ENCODE results near the gene PCYT1A.
A peak's percentile ranks its signal among the peaks of the same experiment; 100 is the strongest.
"Not testable (repeated sequence)": the region's sequence is repeated elsewhere in the genome, so short reads cannot be mapped to it uniquely, and the experiment has no call there.

The PCYT1A gene

DNA sequence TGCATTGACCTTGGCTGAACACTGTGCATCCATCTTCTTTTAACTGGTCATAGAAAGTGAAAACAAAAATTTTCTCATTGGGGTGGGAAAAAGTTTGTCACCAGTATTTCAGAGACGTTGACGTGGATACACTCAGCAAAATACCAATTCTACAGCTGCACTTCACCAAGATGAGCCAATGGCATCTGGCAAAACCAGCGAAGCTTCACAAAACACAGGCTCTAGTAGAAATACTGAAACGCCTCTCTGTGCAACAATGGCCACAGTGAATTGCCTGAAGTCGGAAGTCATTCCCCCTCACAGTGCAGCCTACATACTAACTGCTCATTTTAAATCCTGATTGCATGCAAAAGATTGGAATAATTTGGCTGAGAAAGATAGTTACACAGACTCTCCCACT, 17.0 kb downstream of the PCYT1A start:
- H3K9me3 Mint-ChIP-seq, result no peaks in the 10 kb centered on the region
- peaks cover 47% of the 10 kb centered on the region for H3K4me1 Mint-ChIP-seq
- no peaks in the 10 kb centered on the region for H3K27me3 Mint-ChIP-seq
- H3K36me3 Mint-ChIP-seq (ENCODE audit: low read depth), result peaks cover 32% of the 10 kb centered on the region
- DNase-seq (no peak), ATAC-seq (peak; percentile 5)
- H3K4me3 Mint-ChIP-seq, result no peak overlapping the region
- H3K27ac Mint-ChIP-seq, result peak overlapping the region; percentile 13

DNA sequence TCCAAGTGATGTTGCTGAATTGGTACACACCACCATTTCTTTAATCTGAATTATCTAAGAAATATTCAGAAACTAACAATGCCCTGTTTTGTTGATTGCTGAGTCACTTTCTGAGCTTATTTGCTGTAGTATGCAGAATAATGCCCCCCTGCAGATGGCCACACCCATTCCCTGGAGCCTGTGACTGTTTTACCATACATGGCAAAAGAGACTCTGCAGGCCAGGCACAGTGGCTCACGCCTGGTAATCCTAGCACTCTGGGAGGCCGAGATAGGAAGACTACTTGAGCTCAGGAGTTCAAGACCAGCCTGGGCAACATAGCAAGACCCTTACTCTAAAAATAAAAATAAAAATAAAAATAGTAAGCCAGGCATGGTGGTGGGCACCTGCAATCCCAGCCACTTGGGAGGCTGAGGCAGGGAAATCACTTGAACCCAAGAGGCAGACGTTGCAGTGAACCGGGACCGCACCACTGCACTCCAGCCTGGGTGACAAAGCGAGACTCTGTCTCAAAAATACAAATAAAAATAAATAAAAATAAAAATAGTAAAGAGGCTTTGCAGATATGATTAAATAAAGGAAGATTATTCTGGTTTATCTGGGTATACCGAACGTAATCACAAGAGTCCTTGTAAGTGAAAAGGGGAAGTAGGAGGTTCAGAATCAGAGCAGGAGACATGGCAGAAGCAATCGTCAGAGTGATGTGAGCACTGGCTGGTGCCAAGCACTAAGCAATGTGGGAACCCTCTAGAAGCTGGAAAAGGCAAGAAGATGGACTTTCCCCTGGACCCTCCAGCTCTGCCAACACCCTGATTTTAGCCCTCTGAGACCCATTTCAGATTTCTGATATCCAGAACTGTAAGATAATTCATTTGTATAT, 19.0 kb downstream of the PCYT1A start:
- Mint-ChIP-seq H3K27ac (no peak overlapping the region), H3K27me3 (no peaks in the 10 kb centered on the region), H3K9me3 (no peaks in the 10 kb centered on the region), H3K4me1 (peaks cover 27% of the 10 kb centered on the region), H3K36me3 (ENCODE audit: low read depth) (peaks cover 39% of the 10 kb centered on the region), H3K4me3 (no peak overlapping the region)
- ATAC-seq (no peak), DNase-seq (no peak)

- no peak for DNase-seq
- H3K27me3 Mint-ChIP-seq, result no peaks in the 10 kb centered on the region
- no peak for ATAC-seq
- H3K36me3 Mint-ChIP-seq (ENCODE audit: low read depth), result peaks cover 30% of the 10 kb centered on the region
- H3K4me1 Mint-ChIP-seq, result no peaks in the 10 kb centered on the region
- no peak overlapping the region for H3K4me3 Mint-ChIP-seq
- peaks cover 4% of the 10 kb centered on the region for H3K9me3 Mint-ChIP-seq
- no peak overlapping the region for H3K27ac Mint-ChIP-seq
Measured at GRCh38 chr3:196263819-196264218, 23.7 kb downstream of the PCYT1A start.

- Mint-ChIP-seq H3K27ac (no peak overlapping the region), H3K27me3 (no peaks in the 10 kb centered on the region)
Measured at GRCh38 chr3:196260784-196261183, 26.7 kb downstream of the PCYT1A start.

DNA sequence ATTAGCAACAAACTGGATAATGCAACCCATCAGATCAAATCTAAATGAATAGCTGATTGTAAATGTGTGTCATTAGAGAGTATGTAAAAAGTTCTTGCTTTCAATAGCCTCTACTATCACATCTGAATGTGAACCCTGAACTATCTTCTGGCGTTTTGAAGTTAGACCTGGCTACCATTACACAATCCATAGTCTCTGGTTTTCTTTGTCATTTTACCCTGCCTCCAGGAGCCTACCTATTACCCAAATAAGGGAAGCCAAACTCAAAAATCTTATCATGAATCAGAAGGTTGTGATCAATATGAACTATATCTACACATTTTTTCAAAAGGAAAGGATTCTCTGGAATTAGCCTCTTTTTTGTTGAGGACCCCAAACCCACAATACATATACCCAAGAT, 31.8 kb downstream of the PCYT1A start:
- H3K9me3 Mint-ChIP-seq, result peaks cover under 1% of the 10 kb centered on the region
- DNase-seq, result no peak
- no peak for ATAC-seq
- H3K36me3 Mint-ChIP-seq (ENCODE audit: low read depth), result peaks cover 11% of the 10 kb centered on the region
- H3K4me1 Mint-ChIP-seq, result no peaks in the 10 kb centered on the region
- H3K27ac Mint-ChIP-seq, result no peak overlapping the region
- no peak overlapping the region for H3K4me3 Mint-ChIP-seq
- no peaks in the 10 kb centered on the region for H3K27me3 Mint-ChIP-seq

More at GRCh38 chr3:196260784-196261183, 26.7 kb downstream of the PCYT1A start:
- H3K9me3 Mint-ChIP-seq, result peaks cover 4% of the 10 kb centered on the region
- no peak for ATAC-seq
- H3K4me1 Mint-ChIP-seq, result no peaks in the 10 kb centered on the region
- H3K36me3 Mint-ChIP-seq (ENCODE audit: low read depth), result peaks cover 27% of the 10 kb centered on the region
- H3K4me3 Mint-ChIP-seq, result no peak overlapping the region
- DNase-seq, result no peak

DNA sequence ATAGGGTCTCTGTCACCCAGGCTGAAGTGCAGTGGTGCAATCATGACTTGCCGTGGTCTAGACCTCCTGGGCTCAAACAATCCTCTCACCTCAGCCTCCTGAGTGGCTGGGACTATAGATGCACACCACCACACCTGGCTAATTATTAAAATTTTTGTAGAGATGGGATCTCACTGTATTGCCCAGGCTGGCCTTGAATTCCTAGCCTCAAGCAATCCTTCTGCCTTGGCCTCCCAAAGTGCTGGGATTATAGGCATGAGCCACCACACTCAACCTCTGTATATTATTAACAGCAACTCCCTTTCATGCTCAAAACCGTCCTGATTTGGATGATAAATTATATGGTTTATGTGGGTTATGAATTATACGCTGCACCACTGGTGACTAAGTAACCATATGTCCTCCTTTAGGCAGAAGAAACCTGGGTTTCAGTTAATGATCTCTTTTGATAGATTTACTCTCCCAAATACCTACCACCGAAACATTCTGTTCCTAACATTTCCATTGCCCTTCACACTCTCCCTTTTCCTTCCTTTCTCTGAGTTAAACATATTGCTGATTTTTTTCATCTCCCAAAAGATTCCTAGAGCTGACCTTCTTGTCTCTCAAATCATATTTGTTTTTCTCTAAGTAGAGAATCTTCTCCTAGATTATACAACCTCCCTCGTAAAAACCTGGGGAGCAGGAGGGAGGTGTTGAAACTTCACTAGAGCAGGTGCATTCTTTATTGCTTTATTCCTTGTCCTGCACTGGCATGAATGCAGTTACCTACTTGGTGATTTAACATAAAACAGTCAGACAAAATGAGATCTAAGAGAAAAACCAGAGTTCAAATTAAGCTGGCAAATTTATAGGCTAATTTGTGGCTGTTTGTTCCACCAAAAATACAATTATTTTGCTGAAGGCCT, 32.9 kb downstream of the PCYT1A start:
- no peak overlapping the region for H3K4me3 Mint-ChIP-seq
- H3K27me3 Mint-ChIP-seq, result no peaks in the 10 kb centered on the region
- H3K4me1 Mint-ChIP-seq, result no peaks in the 10 kb centered on the region
- H3K36me3 Mint-ChIP-seq (ENCODE audit: low read depth), result peaks cover 7% of the 10 kb centered on the region
- no peak overlapping the region for H3K27ac Mint-ChIP-seq
- DNase-seq (no peak), ATAC-seq (no peak)
- H3K9me3 Mint-ChIP-seq, result no peaks in the 10 kb centered on the region

DNA sequence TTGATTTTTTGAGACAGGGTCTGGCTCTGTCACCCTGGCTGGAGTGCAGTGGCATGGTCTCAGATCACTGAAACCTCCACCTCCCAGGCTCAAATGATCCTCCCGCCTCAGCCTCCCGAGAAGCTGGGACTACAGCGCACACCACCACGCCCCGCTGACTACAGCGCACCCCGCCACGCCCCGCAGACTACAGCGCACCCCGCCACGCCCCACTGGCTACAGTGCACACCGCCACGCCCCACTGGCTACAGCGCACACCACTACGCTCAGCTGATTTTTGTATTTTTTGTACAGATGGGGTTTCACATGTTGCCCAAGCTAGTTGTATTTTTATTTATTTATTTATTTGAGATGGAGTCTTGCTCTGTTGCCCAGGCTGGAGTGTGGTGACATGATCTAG, 35.6 kb downstream of the PCYT1A start:
- Mint-ChIP-seq H3K4me3 (no peak overlapping the region), H3K9me3 (no peaks in the 10 kb centered on the region), H3K27me3 (no peaks in the 10 kb centered on the region), H3K4me1 (no peaks in the 10 kb centered on the region), H3K36me3 (ENCODE audit: low read depth) (peaks cover 7% of the 10 kb centered on the region), H3K27ac (no peak overlapping the region)
- DNase-seq, result no peak
- no peak for ATAC-seq

- H3K4me1 Mint-ChIP-seq, result no peaks in the 10 kb centered on the region
- H3K27me3 Mint-ChIP-seq, result no peaks in the 10 kb centered on the region
- peaks cover 11% of the 10 kb centered on the region for H3K36me3 Mint-ChIP-seq (ENCODE audit: low read depth)
- peak; percentile 40 for ATAC-seq
- H3K4me3 Mint-ChIP-seq, result no peak overlapping the region
- H3K9me3 Mint-ChIP-seq, result no peaks in the 10 kb centered on the region
- DNase-seq, result no peak
- no peak overlapping the region for H3K27ac Mint-ChIP-seq
Measured at GRCh38 chr3:196246612-196247308, 40.8 kb downstream of the PCYT1A start.

DNA sequence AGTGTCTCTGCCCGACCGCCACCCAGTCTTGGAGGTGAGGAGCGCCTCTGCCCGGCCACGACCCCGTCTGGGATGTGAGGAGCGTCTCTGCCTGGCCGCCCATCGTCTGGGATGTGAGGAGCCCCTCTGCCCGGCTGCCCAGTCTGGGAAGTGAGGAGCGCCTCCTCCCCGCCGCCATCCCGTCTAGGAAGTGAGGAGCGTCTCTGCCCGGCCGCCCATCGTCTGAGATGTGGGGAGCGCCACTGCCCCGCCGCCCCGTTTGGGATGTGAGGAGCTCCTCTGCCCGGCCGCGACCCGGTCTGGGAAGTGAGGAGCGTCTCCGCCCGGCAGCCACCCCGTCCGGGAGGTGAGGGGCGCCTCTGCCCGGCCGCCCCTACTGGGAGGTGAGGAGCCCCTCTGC, 43.4 kb downstream of the PCYT1A start:
- H3K4me1 Mint-ChIP-seq, H3K27me3 Mint-ChIP-seq: not testable (repeated sequence)
- peaks cover 15% of the 10 kb centered on the region for H3K36me3 Mint-ChIP-seq (ENCODE audit: low read depth)

GRCh38 chr3:196241704-196242103, 45.8 kb downstream of the PCYT1A start:
- no peak for DNase-seq
- peaks cover 18% of the 10 kb centered on the region for H3K36me3 Mint-ChIP-seq (ENCODE audit: low read depth)

More for the DNA sequence above, 43.4 kb downstream of the PCYT1A start:
- H3K27ac Mint-ChIP-seq, H3K4me3 Mint-ChIP-seq, ATAC-seq, DNase-seq, H3K9me3 Mint-ChIP-seq: not testable (repeated sequence)

DNA sequence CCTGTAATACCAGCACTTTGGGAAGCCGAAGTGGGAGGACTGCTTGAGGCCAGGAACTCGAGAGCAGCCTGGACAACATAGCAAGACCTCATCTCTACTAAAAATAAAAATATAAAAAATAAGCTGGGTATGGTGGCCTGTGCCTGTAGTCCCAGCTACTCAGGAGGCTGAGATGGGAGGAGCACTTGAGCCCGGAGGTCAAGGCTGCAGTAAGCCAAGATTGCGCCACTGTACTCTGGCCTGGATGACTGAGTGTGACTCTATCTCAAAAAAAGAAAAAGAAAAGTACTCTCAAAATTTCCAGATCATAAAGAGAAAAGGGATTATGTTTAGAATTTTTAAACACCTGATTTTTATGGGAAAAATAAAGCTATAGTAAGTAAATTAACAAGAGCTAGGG, 47.1 kb downstream of the PCYT1A start:
- Mint-ChIP-seq H3K36me3 (ENCODE audit: low read depth) (peaks cover 13% of the 10 kb centered on the region), H3K27me3 (no peaks in the 10 kb centered on the region), H3K4me3 (no peak overlapping the region), H3K9me3 (no peaks in the 10 kb centered on the region), H3K27ac (no peak overlapping the region), H3K4me1 (peaks cover 3% of the 10 kb centered on the region)
- no peak for ATAC-seq
- DNase-seq, result no peak

More at GRCh38 chr3:196241704-196242103, 45.8 kb downstream of the PCYT1A start:
- Mint-ChIP-seq H3K27me3 (no peaks in the 10 kb centered on the region), H3K4me3 (no peak overlapping the region), H3K9me3 (no peaks in the 10 kb centered on the region), H3K4me1 (peaks cover 3% of the 10 kb centered on the region), H3K27ac (no peak overlapping the region)
- ATAC-seq, result no peak

GRCh38 chr3:196238612-196239560, 48.6 kb downstream of the PCYT1A start:
- Mint-ChIP-seq H3K9me3 (no peaks in the 10 kb centered on the region), H3K27me3 (no peaks in the 10 kb centered on the region), H3K36me3 (ENCODE audit: low read depth) (peaks cover 13% of the 10 kb centered on the region), H3K27ac (no peak overlapping the region), H3K4me3 (no peak overlapping the region), H3K4me1 (peaks cover 3% of the 10 kb centered on the region)
- DNase-seq, result no peak
- ATAC-seq, result no peak

- Mint-ChIP-seq H3K27ac (no peak overlapping the region), H3K9me3 (no peaks in the 10 kb centered on the region), H3K4me3 (no peak overlapping the region), H3K4me1 (peaks cover 14% of the 10 kb centered on the region), H3K27me3 (no peaks in the 10 kb centered on the region), H3K36me3 (ENCODE audit: low read depth) (peaks cover 14% of the 10 kb centered on the region)
- DNase-seq (no peak), ATAC-seq (peak; percentile 9)
Measured at GRCh38 chr3:196237203-196237602, 50.3 kb downstream of the PCYT1A start.

All from activated naive CD8-positive, alpha-beta T cell treated with anti-CD3 and anti-CD28 coated beads, Interleukin-2, amount 50 U/mL, for 24 hours (primary cell).